Measurements from ENCODE around the gene FA2H. TPM values are rescaled to one million over a fixed set of nuclear protein-coding genes. Genes with fewer than 3 reads are reported as not detected.
"Not testable (repeated sequence)": the region's sequence is repeated elsewhere in the genome, so short reads cannot be mapped to it uniquely, and the experiment has no call there.

The FA2H gene
- polyA plus RNA-seq, 2 of the 4 experiments (the other 2 are of a cell fraction): 5.6 to 7.1 TPM

GRCh38 chr16:74792225-74792624, 17.6 kb upstream of the FA2H start:
- TF ChIP-seq RARB (CRISPR knock-in tag; IDR thresholded peaks at IDR 0.05): no peak
- TF ChIP-seq HMGXB4 (CRISPR knock-in tag; IDR thresholded peaks at IDR 0.05; ENCODE audit: borderline replicate concordance): no peak
- no peak for TF ChIP-seq FOSB (CRISPR knock-in tag; IDR thresholded peaks at IDR 0.05)
- no peak for TF ChIP-seq FOSL2 (IDR thresholded peaks at IDR 0.05)
- TF ChIP-seq FOSL2 (CRISPR knock-in tag; IDR thresholded peaks at IDR 0.05): no peak
- TF ChIP-seq CBX8 (IDR thresholded peaks at IDR 0.05): no peak
- TF ChIP-seq EHMT2 (IDR thresholded peaks at IDR 0.05; ENCODE audit: low read depth): no peak
- TF ChIP-seq MAFK (IDR thresholded peaks at IDR 0.05; ENCODE audit: partially characterized antibody): no peak
- TF ChIP-seq JUNB (IDR thresholded peaks at IDR 0.05): no peak
- DNase-seq (ENCODE audit: low read depth in 1 of 2, low spot score in 1 of 2) (no peak), ATAC-seq (no peak), FAIRE-seq (no peak)
- ChIA-PET POLR2A (no interaction called here), CTCF (no interaction called here)
- no peak overlapping the region for H3K4me3 ChIP-seq
- H3K9me3 ChIP-seq: peaks cover 1% of the 10 kb centered on the region; the same call in 2 of the 3 replicates
- H3K4me1 ChIP-seq: no peaks in the 10 kb centered on the region
- H3K27ac ChIP-seq: no peak overlapping the region; a peak in 1 of 6 replicates
- 0% methylated on average over 1 of the region's 1 CpG for WGBS (ENCODE audit: missing lambda C conversion rate)
- no peak overlapping the region for H3K4me2 ChIP-seq

GRCh38 chr16:74791749-74792148, 17.1 kb upstream of the FA2H start:
- H3K9me3 ChIP-seq; H3K4me1 ChIP-seq; CTCF ChIA-PET; FAIRE-seq; H3K27ac ChIP-seq; POLR2A ChIA-PET; H3K4me2 ChIP-seq; ATAC-seq; DNase-seq (ENCODE audit: low read depth in 1 of 2, low spot score in 1 of 2); H3K4me3 ChIP-seq: not testable (repeated sequence)
- WGBS (ENCODE audit: missing lambda C conversion rate): 81% methylated on average over 2 of the region's 2 CpGs

GRCh38 chr16:74788108-74788507, 13.5 kb upstream of the FA2H start:
- Histone ChIP-seq H3K4me1 (no peaks in the 10 kb centered on the region), H3K9me3 (no peaks in the 10 kb centered on the region), H3K4me3 (no peak overlapping the region), H3K27ac (no peak overlapping the region), H3K4me2 (no peak overlapping the region)
- ChIA-PET POLR2A (no interaction called here), CTCF (interaction anchor here (1.1 kb wide), 1 partner anchor 25 kb away, joined by 3 read pairs; no protein-coding TSS in a partner anchor)
- no peak for FAIRE-seq
- TF ChIP-seq CBX8 (IDR thresholded peaks at IDR 0.05): no peak
- TF ChIP-seq HMGXB4 (CRISPR knock-in tag; IDR thresholded peaks at IDR 0.05; ENCODE audit: borderline replicate concordance): no peak
- TF ChIP-seq POLR2AphosphoS2 (conservative IDR thresholded peaks at IDR 0.05; ENCODE audit: low read length): no peak
- TF ChIP-seq RARB (CRISPR knock-in tag; IDR thresholded peaks at IDR 0.05): no peak
- TF ChIP-seq E2F6 (IDR thresholded peaks at IDR 0.05; ENCODE audit: borderline replicate concordance, low read depth): no peak
- TF ChIP-seq HOXA7 (CRISPR knock-in tag; IDR thresholded peaks at IDR 0.05): no peak
- TF ChIP-seq CEBPB (IDR thresholded peaks at IDR 0.05): no peak
- TF ChIP-seq HDAC2 (IDR thresholded peaks at IDR 0.05): no peak
- no peak for TF ChIP-seq GATA3 (IDR thresholded peaks at IDR 0.05; ENCODE audit: borderline replicate concordance)
- no peak for TF ChIP-seq USF2 (IDR thresholded peaks at IDR 0.05)
- no peak for TF ChIP-seq ESRRA (IDR thresholded peaks at IDR 0.05; ENCODE audit: borderline replicate concordance, low read length)
- TF ChIP-seq RFX5 (IDR thresholded peaks at IDR 0.05): no peak
- TF ChIP-seq PHF8 (IDR thresholded peaks at IDR 0.05; ENCODE audit: borderline replicate concordance, low read depth): no peak
- DNase-seq (ENCODE audit: low read depth in 1 of 2, low spot score in 1 of 2): no peak
- ATAC-seq: no peak
- 68% methylated on average over 7 of the region's 7 CpGs for WGBS (ENCODE audit: missing lambda C conversion rate)
